Effector CD8-positive, alpha-beta T cell (primary cell): ENCODE results near the gene PTPN13.

Experiments used
- DNase-seq: peaks from one replicate; lab custom pipeline; 2025; lab: John Stamatoyannopoulos, UW
- total RNA-seq, 4 experiments: gene quantifications; one replicate each; lab custom pipeline; 2026; lab: John Stamatoyannopoulos, UW

Gene PTPN13, protein sequence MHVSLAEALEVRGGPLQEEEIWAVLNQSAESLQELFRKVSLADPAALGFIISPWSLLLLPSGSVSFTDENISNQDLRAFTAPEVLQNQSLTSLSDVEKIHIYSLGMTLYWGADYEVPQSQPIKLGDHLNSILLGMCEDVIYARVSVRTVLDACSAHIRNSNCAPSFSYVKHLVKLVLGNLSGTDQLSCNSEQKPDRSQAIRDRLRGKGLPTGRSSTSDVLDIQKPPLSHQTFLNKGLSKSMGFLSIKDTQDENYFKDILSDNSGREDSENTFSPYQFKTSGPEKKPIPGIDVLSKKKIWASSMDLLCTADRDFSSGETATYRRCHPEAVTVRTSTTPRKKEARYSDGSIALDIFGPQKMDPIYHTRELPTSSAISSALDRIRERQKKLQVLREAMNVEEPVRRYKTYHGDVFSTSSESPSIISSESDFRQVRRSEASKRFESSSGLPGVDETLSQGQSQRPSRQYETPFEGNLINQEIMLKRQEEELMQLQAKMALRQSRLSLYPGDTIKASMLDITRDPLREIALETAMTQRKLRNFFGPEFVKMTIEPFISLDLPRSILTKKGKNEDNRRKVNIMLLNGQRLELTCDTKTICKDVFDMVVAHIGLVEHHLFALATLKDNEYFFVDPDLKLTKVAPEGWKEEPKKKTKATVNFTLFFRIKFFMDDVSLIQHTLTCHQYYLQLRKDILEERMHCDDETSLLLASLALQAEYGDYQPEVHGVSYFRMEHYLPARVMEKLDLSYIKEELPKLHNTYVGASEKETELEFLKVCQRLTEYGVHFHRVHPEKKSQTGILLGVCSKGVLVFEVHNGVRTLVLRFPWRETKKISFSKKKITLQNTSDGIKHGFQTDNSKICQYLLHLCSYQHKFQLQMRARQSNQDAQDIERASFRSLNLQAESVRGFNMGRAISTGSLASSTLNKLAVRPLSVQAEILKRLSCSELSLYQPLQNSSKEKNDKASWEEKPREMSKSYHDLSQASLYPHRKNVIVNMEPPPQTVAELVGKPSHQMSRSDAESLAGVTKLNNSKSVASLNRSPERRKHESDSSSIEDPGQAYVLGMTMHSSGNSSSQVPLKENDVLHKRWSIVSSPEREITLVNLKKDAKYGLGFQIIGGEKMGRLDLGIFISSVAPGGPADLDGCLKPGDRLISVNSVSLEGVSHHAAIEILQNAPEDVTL (N-terminal part only)
- total RNA-seq = 0 to 6.5 (median 1.8) reads per million in 4 experiments

GRCh38 chr4:86593688-86594558 lies at the start of gene PTPN13:
Gene PTPN13 (plus strand): TSS chr4:86594315. CDS start chr4:86635257, 40,942 bp downstream.
- no peak for DNase-seq

DNA sequence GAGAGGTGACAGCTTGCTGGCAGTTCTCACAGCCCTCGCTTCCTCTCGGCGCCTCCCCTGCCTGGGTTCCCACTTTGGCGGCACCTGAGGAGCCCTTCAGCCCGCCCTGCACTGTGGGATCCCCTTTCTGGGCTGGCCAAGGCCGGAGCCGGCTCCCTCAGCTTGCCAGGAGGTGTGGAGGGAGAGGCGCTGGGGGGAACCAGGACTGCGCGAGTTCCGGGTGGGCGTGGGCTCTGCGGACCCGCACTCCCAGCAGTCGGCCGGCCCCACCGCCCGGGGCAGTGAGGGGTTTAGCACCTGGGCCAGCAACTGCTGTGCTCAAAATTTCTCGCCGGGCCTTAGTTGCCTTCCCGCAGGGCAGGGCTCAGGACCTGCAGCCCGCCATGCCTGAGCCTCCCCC lies 47.0 kb upstream of the PTPN13 start:
- DNase-seq = no peak

GRCh38 chr4:86549163-86549788 lies 44.8 kb upstream of the PTPN13 start:
- DNase-seq = no peak

DNA sequence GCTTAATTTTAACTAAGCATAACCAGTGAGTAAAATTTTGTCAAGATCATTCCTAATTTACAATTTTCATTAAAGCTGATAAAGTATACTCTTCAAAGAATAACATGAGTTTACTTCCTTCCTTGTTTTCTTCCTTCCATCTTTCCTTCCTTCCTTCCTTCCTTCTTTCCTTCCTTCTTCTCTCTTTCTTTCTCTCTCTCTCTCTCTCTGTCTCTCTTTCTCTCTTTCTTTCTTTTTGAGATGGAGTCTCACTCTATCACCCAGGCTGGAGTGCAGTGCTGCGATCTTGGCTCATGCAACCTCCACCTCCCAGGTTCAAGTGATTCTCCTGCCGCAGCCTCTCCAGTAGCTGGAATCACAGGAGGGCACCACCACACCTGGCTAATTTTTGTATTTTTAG lies 42.7 kb upstream of the PTPN13 start:
- DNase-seq = no peak

DNA sequence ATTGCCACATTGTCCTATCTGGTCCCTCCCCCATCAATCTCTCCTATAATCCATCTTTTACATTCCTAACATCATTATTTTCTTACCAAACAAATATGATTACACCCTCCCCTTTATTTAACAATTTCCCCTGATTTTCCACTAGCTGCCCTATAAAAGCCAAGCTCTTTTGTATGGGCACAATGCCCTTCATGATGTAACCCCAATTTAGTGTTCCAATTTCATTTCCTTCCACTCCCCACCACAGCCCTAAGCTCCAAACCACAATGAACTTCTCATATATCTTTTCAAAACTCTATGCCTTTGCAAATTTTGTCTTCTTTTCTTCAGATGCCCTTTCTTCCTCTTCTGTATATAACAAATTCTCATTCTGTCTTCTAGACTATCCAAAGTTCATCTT lies 39.5 kb upstream of the PTPN13 start:
- no peak for DNase-seq

- DNase-seq = no peak
Measured at GRCh38 chr4:86556791-86557415, 37.2 kb upstream of the PTPN13 start.

GRCh38 chr4:86557526-86557925 lies 36.6 kb upstream of the PTPN13 start:
- no peak for DNase-seq

DNA sequence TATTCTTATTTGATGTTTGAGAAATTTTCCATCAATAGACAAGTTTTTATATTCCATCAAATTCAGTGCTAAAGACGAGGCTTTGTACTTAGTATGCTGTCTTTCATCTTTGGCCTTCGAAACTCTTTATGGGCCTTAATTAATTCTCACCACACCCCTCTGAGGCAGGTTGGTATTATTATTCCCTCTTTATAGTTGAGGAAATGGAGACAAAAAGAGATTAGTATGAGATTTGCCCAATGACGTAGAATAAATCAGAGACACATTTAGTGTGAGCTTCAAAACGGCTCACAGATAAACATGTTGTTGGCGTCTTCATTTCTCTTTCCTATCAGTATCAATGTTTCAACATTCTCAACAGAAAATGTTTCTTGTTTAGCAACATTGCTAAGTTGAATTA lies 35.9 kb upstream of the PTPN13 start:
- DNase-seq = no peak

- DNase-seq = no peak
Measured at GRCh38 chr4:86558797-86559196, 35.3 kb upstream of the PTPN13 start.

DNA sequence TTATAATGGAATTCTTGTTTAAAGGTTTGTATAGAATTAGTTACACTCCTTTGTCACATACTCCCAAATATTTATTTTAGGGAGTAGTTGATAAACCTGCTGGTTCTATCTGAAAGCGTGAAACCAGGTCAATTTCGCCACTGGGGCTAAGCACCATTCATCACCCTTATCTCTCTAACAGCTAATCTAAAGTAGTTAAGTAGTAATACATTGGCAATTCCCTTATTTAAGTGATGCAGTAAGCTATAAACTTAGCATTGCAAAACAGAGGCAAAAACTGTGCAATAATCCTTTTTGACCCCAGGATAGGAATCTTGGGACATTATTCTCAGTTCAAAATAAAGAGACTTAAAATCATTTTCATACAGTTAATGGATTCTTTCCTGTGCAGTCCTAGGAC lies 33.7 kb upstream of the PTPN13 start:
- DNase-seq = no peak

GRCh38 chr4:86561256-86561655 lies 32.9 kb upstream of the PTPN13 start:
- DNase-seq = no peak

DNA sequence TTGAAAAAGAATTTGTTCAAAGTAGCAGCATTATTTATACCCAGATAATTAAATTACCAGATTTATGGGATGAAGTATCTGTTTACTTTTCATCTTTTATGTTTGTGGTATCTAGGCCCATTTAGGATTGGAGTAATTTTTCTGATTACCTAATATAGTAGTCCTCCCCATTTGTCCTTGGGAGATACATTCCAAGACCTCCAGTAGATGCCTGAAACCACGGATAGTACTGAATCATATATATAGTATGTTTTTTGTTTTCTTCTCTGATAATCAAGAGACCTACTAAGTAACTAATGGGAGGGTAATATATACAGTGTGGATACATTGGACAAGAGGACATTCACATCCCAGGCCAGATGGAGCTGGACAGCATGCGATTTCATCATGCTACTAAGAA lies 30.7 kb upstream of the PTPN13 start:
- no peak for DNase-seq

DNA sequence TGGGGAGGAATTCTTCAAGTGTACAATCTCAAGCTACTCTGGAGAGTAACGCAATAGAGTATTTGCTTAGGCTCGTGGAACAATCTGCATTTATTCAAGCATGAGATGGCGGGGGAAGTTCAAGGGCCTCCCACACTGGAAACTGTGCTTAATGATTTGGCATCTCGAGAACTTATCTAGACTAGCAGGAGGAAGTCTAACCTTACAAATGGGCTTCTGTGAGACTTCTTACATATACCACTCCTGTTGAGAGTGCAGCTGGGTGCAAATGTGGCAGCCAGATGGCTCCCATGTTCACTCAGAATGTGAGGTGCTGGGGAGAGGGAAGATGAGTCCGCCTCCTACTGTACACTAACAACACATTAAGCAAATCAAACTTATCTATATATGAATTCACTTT lies 29.3 kb upstream of the PTPN13 start:
- no peak for DNase-seq

DNA sequence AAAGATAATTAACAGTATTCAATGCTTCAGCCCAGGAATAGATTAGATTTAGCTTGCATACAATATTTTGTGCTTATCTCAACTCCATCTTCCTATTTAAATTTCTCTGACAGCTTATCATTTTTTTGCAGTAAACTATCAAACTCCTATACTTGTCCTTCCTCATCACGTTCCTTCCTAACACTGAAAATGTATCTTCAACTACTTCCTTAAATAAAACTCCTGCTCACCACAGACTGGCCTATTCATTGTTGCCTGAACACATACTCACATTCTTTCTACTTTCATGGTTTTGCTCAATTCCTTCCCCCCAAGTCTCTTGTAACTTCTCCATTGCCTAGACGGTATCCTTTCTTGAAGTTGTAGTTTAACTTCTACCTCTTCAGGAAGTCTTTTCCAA lies 28.5 kb upstream of the PTPN13 start:
- no peak for DNase-seq

GRCh38 chr4:86569103-86569870 lies 24.8 kb upstream of the PTPN13 start:
- no peak for DNase-seq

DNA sequence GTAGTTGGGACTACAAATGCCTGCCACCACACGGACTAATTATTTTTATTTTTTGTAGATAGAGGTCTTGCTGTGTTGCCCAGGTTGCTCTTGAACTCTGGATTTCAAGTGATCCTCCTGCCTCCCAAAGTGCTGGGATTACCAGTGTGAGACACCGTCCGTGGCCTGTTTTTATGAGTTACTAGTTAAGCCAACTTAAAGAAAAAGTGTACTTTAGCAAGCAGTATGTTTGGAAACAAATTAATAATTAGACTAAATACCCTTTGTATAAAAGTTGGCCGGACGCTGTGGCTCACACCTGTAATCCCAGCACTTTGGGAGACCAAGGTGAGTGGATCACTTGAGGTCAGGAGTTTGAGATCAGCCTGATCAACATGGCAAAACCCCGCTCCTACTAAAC lies 14.2 kb upstream of the PTPN13 start:
- no peak for DNase-seq

DNA sequence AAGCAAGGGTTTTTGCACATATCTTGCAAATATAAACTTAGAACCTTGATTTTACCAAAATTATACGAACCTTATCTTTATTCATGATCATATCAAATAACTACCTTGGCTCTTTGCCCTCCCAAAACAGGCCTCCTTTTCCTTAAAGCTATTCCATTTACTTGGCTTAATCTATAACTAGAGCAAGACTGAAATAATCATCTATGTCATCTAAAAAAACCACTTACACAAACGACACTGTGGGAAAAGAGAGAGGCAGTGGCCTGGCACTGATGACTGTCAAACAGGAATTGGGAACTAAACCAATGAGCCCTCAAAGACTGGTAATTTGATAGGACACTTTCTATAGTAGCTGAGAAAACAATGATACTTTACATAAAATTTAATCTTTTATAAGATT lies 11.7 kb upstream of the PTPN13 start:
- no peak for DNase-seq

GRCh38 chr4:86586160-86586572 lies 7.9 kb upstream of the PTPN13 start:
- no peak for DNase-seq

DNA sequence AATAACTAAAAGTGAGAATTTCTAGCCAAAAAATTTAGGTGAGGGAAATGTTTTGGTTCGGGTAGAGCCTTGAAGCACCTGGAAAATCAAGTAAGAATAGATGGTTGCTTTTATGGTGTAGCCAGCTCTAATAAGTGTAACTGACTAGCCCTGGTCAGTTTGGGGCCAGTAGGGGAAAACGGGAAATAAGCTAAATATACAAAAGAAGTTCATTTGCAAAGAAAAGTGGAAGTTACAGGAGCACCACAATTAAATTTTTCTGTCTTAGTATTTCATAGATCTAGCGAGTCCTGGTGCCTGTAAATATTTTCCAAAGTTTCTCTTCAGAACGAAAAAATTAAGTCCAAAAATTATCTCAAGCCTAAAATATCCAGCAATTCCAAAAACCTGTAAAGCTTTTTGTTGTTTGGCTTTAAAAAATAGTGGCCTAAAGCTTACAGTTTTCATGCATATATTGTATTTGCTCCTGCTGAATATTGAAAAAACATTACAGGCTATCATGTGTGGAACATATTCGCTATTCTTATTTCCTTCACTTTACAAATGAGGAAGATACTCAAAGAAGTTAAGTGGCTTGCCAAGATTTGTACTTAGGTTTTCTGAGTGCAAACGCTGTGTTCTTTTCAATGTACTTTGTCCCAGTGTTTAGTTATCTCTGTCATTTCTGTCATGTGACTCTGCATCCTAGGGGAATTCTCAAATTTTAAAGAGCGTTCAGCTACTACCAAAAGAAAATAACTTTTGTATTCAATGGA lies 7.3 kb upstream of the PTPN13 start:
- DNase-seq = no peak
